Activated T-cell treated with anti-CD3 and anti-CD28 coated beads, Interleukin-2, amount 50 U/mL, for 72 hours (primary cell): ENCODE data around the gene PGP. TPM values are rescaled to one million over a fixed set of nuclear protein-coding genes. Genes with fewer than 3 reads are reported as not detected.
A peak's percentile ranks its signal among the peaks of the same experiment; 100 is the strongest.

Experiments used
- ATAC-seq, 2 donors: fragments of 150-1000 bp; cut with Tn5 transposase; replicated peaks in 1 of 2; 2 replicates each; pipeline ENCODE4 v1.10.0; 2021; ENCODE audit warnings: moderate library complexity in 2 of 2, mild to moderate bottlenecking in 1 of 2
- DNase-seq, 2 donors: peaks; one replicate each; pipeline ENCODE4 v3.0.0; 2021 to 2022; ENCODE audit warnings: mixed read lengths in 1 of 2
- H3K27ac Mint-ChIP-seq: one replicate; pipeline ENCODE4 v1.8.0; 2022; ENCODE audit warnings: mild to moderate bottlenecking, moderate library complexity, mixed read lengths
- H3K27me3 Mint-ChIP-seq: one replicate; pipeline ENCODE4 v1.8.0; 2022; ENCODE audit warnings: low read depth, mixed read lengths
- H3K36me3 Mint-ChIP-seq, 2 donors: one replicate each; pipeline ENCODE4 v1.8.0; 2022; ENCODE audit warnings: mixed read lengths in 2 of 2, mild to moderate bottlenecking in 1 of 2; ENCODE audit not compliant: insufficient read depth in 2 of 2
- H3K4me1 Mint-ChIP-seq: one replicate; pipeline ENCODE4 v1.8.0; 2022; ENCODE audit warnings: low read depth, mixed read lengths
- H3K4me3 Mint-ChIP-seq, 2 donors: one replicate each; pipeline ENCODE4 v1.8.0; 2022; ENCODE audit warnings: mild to moderate bottlenecking in 2 of 2, mixed read lengths in 2 of 2, moderate library complexity in 2 of 2
- H3K9me3 Mint-ChIP-seq, 2 donors: one replicate each; pipeline ENCODE4 v1.8.0; 2022; ENCODE audit warnings: mixed read lengths in 2 of 2
- total RNA-seq, 2 donors: library from RNA; stranded (reverse); gene quantifications; one replicate each; pipeline ENCODE4 v1.2.3, GENCODE V29; 2022

PGP gene
- total RNA-seq, 2 donors from 2014 or later = 12.1 to 12.6 TPM

GRCh38 chr16:2223942-2224486 lies 9.4 kb upstream of the PGP start:
- Mint-ChIP-seq H3K4me3 (peak overlapping the region; percentile 87 to 91), H3K4me1 (peaks cover 18% of the 10 kb centered on the region), H3K9me3 (no peaks in the 10 kb centered on the region), H3K27ac (peak overlapping the region; percentile 57), H3K27me3 (no peaks in the 10 kb centered on the region), H3K36me3 (no peaks in the 10 kb centered on the region)
- peak; percentile 13 for ATAC-seq
- DNase-seq = peak; percentile 32 to 41

DNA sequence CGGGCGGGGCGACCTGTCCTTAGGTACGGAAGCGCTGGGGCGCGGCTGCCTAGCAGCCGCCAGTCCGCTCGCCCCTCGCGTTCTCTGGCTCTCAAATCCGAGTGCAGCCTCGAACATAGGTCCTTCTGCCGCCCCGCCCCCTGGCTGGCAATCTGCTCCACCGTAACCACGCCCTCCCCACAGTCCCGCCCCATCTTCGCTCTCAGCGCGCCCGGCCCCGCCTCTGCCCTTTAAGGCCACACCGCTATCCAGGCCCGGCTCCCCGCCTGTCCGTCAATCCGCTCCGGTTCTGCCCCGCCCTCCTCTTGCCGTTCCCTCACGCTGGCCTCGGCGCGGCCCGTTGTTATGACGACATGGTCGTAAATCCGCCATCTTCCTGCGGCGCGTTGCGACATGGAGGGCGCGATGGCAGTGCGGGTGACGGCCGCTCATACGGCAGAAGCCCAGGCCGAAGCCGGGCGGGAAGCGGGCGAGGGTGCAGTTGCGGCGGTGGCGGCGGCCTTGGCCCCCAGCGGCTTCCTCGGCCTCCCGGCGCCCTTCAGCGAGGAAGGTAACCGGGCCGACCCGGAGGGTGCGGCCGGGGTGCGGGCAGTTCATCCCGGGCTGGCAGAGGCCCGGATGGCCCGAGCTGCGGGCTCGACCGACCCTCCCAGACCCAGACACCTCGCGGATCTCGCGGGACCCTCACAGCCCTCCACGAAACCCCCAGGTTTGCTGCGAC lies 8.7 kb upstream of the PGP start, which contains the start of gene E4F1:
TSS of gene E4F1 (plus strand) at position 371 of the 721 bp plus-strand sequence. CDS start at position 394, 23 bp downstream.
- peak within 1 kb of the TSS; percentile 57 for H3K27ac Mint-ChIP-seq
- peaks cover 18% of the 10 kb centered on the region for H3K4me1 Mint-ChIP-seq
- DNase-seq (peak; percentile 100), ATAC-seq (peak; percentile 98)
- H3K36me3 Mint-ChIP-seq = no peaks in the 10 kb centered on the region
- no peaks in the 10 kb centered on the region for H3K27me3 Mint-ChIP-seq
- H3K9me3 Mint-ChIP-seq = no peaks in the 10 kb centered on the region
- H3K4me3 Mint-ChIP-seq = peak within 1 kb of the TSS; percentile 87 to 91

- no peaks in the 10 kb centered on the region for H3K27me3 Mint-ChIP-seq
- peaks cover 39% of the 10 kb centered on the region for H3K4me1 Mint-ChIP-seq
- DNase-seq (no peak), ATAC-seq (no peak)
- H3K4me3 Mint-ChIP-seq = peak overlapping the region; percentile 63 to 89
- H3K27ac Mint-ChIP-seq = no peak overlapping the region
- H3K36me3 Mint-ChIP-seq = peaks cover 0 to 1% of the 10 kb centered on the region in 2 donors
- H3K9me3 Mint-ChIP-seq = no peaks in the 10 kb centered on the region
Measured at GRCh38 chr16:2216330-2216729, 1.7 kb upstream of the PGP start.

GRCh38 chr16:2213817-2214718 lies 572 bp downstream of the PGP start:
- ATAC-seq (peak in 1 of 2 donors; percentile 4), DNase-seq (peak in 1 of 2 donors; percentile 33)
- Mint-ChIP-seq H3K4me1 (peaks cover 39% of the 10 kb centered on the region), H3K27ac (peak overlapping the region; percentile 75), H3K4me3 (peak overlapping the region; percentile 86 to 92), H3K27me3 (no peaks in the 10 kb centered on the region), H3K36me3 (peaks cover 0 to 1% of the 10 kb centered on the region in 2 donors), H3K9me3 (no peaks in the 10 kb centered on the region)

DNA sequence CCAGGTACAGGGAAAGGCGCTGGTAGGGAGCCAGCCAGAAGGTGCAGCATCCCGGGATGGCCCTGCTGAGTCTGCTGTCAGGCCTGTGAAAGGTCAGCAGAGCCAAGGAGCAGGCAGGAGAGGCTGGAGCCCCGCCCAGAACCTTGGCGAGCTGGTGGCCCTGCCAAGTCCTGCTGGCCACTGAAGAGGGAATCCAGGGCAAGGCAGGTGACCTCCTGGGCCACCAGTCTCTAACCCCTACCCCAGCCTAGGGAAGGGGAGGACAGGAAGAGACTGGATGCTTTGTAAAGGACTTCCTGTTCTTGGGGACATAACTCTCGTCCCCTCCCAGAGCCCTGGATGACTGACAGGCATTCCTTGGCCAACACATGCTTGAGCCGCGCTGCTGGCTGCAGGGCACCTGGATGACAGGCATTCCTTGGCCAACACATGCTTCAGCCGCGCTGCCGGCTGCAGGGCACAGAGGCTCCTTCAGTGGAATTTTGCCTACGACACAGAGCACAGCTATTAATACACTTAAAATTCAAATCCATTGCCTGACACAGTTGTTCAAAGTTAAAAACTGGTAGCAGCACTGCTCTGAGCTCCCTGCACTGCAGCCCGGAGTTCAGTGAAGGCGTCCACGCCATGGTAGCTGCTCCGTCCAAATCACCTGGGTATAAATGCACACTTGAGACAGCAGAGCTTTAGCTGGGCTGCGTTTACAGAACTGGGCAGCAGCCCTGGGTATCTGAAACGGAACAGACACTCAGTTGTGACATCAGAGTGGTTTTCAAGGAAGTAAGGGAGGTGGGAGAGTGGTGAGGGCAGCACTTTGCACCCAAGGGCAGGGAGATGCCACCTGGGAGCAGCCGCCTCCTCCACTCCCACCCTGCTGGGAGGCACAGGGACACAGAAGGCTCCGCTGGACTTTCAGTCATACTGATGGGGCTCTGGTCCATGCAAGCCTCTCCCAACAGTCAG lies 2.0 kb downstream of the PGP start:
- peak overlapping the region; percentile 86 to 92 for H3K4me3 Mint-ChIP-seq
- no peak overlapping the region for H3K27ac Mint-ChIP-seq
- peaks cover 42% of the 10 kb centered on the region for H3K4me1 Mint-ChIP-seq
- ATAC-seq (no peak), DNase-seq (no peak)
- peaks cover 2 to 3% of the 10 kb centered on the region in 2 donors for H3K36me3 Mint-ChIP-seq
- H3K27me3 Mint-ChIP-seq = no peaks in the 10 kb centered on the region
- H3K9me3 Mint-ChIP-seq = no peaks in the 10 kb centered on the region

DNA sequence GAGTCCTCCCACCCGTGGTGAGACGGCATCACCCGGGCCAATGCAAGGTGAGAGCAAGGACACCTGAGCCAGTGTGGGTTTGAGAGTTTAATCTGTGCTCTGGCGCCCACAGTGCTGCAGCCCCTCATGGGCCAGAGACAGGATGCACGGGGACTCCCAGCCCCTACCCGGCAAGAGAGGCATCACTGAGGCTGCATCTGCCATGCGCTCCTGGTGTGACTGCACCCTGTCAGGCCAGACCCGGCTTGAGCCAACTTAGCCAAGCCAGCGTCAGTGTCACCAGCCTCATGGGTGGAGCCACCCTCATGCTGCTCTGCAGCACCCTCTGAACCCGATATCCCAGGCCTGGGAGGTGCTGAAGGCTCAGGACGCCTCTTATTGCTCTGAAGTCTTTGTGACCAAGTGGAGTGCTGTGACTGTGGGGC lies 2.7 kb downstream of the PGP start:
- Mint-ChIP-seq H3K9me3 (no peaks in the 10 kb centered on the region), H3K36me3 (peaks cover 2 to 7% of the 10 kb centered on the region in 2 donors), H3K4me1 (peaks cover 43% of the 10 kb centered on the region), H3K27me3 (no peaks in the 10 kb centered on the region), H3K27ac (no peak overlapping the region), H3K4me3 (peak overlapping the region; percentile 45 to 63)
- no peak for ATAC-seq
- DNase-seq = no peak

- Mint-ChIP-seq H3K4me3 (peak within 1 kb of the TSS in 1 of 2 donors; percentile 45), H3K4me1 (peaks cover 38% of the 10 kb centered on the region), H3K9me3 (no peaks in the 10 kb centered on the region), H3K27me3 (no peaks in the 10 kb centered on the region), H3K27ac (no peak within 1 kb of the TSS), H3K36me3 (peaks cover 2 to 7% of the 10 kb centered on the region in 2 donors)
- no peak for ATAC-seq
- no peak for DNase-seq
Measured at GRCh38 chr16:2210386-2211365, 4.0 kb downstream of the PGP start, which contains the start of gene BRICD5. BRICD5 (minus strand) TSS chr16:2210863; CDS start chr16:2210833, 30 bp downstream.

GRCh38 chr16:2210009-2210332 lies 4.7 kb downstream of the PGP start:
- H3K27ac Mint-ChIP-seq = no peak overlapping the region
- peaks cover 2 to 7% of the 10 kb centered on the region in 2 donors for H3K36me3 Mint-ChIP-seq
- H3K4me3 Mint-ChIP-seq = no peak overlapping the region
- no peaks in the 10 kb centered on the region for H3K27me3 Mint-ChIP-seq
- DNase-seq (no peak), ATAC-seq (no peak)
- no peaks in the 10 kb centered on the region for H3K9me3 Mint-ChIP-seq
- H3K4me1 Mint-ChIP-seq = peaks cover 38% of the 10 kb centered on the region

DNA sequence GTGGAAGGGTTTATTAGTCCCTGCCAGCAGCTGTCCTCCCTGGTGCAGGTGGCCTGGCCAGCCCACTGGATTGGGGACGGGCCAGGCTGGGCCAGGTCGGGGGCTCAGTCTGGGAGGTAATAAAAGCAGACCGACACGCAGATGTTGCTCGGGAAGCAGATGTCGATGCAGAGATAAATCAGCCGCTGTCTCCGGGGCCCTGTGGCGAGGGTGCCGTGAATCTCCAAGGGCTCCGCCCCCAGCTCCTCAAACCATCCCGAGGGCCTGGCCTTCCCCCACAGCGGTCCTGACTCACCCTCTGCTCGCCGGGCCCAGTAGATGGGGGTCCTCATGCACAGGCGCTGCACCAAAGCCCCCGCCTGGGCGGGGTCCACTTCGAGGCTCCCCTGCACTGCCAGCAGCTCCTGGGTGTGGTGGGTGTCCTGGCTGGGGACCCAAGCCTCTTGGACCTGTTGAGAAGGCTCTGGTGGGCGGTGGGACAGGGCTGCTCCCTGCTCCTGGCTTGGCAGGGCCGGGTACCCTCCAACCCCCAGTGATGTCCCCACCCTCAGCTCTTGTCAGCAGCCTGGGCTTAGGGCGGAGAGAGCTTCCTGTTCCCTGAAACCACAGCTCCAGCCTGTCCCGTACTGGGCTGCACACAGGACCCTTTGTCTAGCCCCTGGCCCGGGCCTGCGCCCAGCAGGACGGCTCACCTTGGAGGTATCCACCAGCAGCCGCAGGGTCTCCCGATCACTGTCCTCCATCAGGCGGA lies 5.2 kb downstream of the PGP start:
- no peak overlapping the region for H3K27ac Mint-ChIP-seq

DNA sequence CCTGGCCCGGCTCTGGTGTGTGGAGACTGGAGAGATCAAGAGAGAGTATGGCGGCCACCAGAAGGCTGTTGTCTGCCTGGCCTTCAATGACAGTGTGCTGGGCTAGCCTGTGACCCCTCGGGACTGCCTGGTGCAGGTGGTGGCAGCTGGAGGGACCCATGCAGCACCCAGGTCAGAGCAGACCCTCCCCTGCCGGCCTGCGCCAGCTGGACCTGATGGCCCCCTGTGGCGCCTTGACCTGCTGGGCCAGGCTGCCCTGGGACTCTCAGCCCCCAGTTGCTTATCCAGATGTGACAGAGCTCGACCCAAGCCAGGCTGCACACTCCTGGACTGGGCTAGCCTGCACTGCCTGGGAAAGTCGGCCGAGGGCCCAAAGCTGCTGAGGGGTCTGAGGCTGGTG lies 5.9 kb downstream of the PGP start:
- ATAC-seq (no peak), DNase-seq (no peak)
- no peak overlapping the region for H3K27ac Mint-ChIP-seq
- peaks cover 2 to 7% of the 10 kb centered on the region in 2 donors for H3K36me3 Mint-ChIP-seq
- no peaks in the 10 kb centered on the region for H3K9me3 Mint-ChIP-seq
- H3K4me1 Mint-ChIP-seq = peaks cover 46% of the 10 kb centered on the region
- no peak overlapping the region for H3K4me3 Mint-ChIP-seq
- H3K27me3 Mint-ChIP-seq = no peaks in the 10 kb centered on the region

More for the DNA sequence above, 5.2 kb downstream of the PGP start:
- Mint-ChIP-seq H3K4me3 (no peak overlapping the region), H3K36me3 (peaks cover 2 to 7% of the 10 kb centered on the region in 2 donors), H3K4me1 (peaks cover 42% of the 10 kb centered on the region), H3K27me3 (no peaks in the 10 kb centered on the region), H3K9me3 (no peaks in the 10 kb centered on the region)
- ATAC-seq (no peak), DNase-seq (no peak)

- peak overlapping the region in 1 of 2 donors; percentile 89 for H3K4me3 Mint-ChIP-seq
- H3K4me1 Mint-ChIP-seq = peaks cover 41% of the 10 kb centered on the region
- no peaks in the 10 kb centered on the region for H3K9me3 Mint-ChIP-seq
- ATAC-seq (no peak), DNase-seq (no peak)
- no peaks in the 10 kb centered on the region for H3K27me3 Mint-ChIP-seq
- H3K36me3 Mint-ChIP-seq = peaks cover 2 to 7% of the 10 kb centered on the region in 2 donors
- H3K27ac Mint-ChIP-seq = no peak overlapping the region
Measured at GRCh38 chr16:2208308-2208707, 6.3 kb downstream of the PGP start.
